Nephron progenitor cell (in vitro differentiated cells): ENCODE measurements around the gene CTF1.

Source experiments
- DNase-seq: peaks from one replicate; pipeline ENCODE4 v3.0.0; 2021
- H3K27ac Mint-ChIP-seq: 2 replicates; pipeline ENCODE4 v1.8.0; 2021; ENCODE audit warnings: mild to moderate bottlenecking, moderate library complexity, mixed read lengths
- H3K27me3 Mint-ChIP-seq: 2 replicates; pipeline ENCODE4 v1.8.0; 2021; ENCODE audit warnings: mild to moderate bottlenecking, low read depth, mixed read lengths; ENCODE audit not compliant: poor library complexity
- H3K36me3 Mint-ChIP-seq: 2 replicates; pipeline ENCODE4 v1.8.0; 2021; ENCODE audit warnings: low read depth, mixed read lengths
- H3K4me1 Mint-ChIP-seq: 2 replicates; pipeline ENCODE4 v1.8.0; 2021; ENCODE audit warnings: mixed read lengths
- H3K4me3 Mint-ChIP-seq: 2 replicates; pipeline ENCODE4 v1.8.0; 2021; ENCODE audit warnings: mild to moderate bottlenecking, moderate library complexity, mixed read lengths
- H3K9me3 Mint-ChIP-seq: 2 replicates; pipeline ENCODE4 v1.8.0; 2021; ENCODE audit warnings: mild to moderate bottlenecking, moderate library complexity, mixed read lengths
- TF ChIP-seq, protein P1 (sequence below): fragments of 200-600 bp; sonication (generic); IDR thresholded peaks from 2 replicates; pipeline ENCODE4 v1.5.0; 2021; ENCODE audit warnings: antibody characterized with exemption

Gene CTF1

DNA sequence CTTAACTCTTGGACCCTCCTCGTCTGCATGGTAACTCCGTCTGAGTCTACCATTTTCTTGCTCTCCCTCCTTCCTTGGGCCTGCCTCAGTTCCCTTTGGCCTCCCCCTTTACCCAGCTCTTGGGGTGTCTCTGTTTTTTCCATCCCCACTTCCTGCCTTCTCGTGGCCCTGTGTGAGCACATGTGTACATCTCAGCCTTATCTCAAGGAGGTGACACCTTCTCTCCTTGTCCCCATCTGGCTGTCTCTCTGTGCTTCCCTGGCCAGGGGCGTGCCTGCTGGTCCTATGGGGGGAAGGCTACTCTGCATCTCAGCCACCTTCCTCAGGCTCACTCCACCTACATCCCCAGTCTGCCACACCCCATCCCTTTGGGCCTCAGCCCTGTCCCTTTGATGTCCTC is 6.6 kb downstream of the CTF1 start:
- Mint-ChIP-seq H3K4me1 (peaks cover 36% of the 10 kb centered on the region), H3K36me3 (no peaks in the 10 kb centered on the region), H3K4me3 (peak overlapping the region; percentile 82), H3K27me3 (peaks cover 9% of the 10 kb centered on the region), H3K27ac (peak overlapping the region; percentile 91), H3K9me3 (no peaks in the 10 kb centered on the region)
- no peak for DNase-seq
- TF ChIP-seq, protein P1, sequence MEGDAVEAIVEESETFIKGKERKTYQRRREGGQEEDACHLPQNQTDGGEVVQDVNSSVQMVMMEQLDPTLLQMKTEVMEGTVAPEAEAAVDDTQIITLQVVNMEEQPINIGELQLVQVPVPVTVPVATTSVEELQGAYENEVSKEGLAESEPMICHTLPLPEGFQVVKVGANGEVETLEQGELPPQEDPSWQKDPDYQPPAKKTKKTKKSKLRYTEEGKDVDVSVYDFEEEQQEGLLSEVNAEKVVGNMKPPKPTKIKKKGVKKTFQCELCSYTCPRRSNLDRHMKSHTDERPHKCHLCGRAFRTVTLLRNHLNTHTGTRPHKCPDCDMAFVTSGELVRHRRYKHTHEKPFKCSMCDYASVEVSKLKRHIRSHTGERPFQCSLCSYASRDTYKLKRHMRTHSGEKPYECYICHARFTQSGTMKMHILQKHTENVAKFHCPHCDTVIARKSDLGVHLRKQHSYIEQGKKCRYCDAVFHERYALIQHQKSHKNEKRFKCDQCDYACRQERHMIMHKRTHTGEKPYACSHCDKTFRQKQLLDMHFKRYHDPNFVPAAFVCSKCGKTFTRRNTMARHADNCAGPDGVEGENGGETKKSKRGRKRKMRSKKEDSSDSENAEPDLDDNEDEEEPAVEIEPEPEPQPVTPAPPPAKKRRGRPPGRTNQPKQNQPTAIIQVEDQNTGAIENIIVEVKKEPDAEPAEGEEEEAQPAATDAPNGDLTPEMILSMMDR: no peak

DNA sequence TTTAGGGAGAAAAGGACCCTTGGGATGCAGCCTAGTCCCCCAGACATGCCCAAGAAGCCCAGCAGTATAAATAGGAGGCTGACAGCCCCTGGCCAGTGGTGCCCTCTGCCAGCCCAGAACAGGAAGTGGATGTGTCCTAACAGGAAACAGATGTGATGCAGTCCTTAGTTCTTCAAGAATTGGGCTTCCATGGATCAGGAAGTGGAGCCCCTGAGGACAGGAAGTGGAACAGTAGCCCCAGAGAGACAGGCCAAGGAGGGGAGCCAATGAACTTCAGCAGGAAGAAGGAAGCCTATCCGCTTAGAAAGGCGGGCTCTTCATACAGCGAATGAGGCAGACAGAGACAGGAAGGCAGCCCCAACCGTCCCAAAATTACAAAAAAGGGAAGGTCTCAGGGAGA is 7.2 kb downstream of the CTF1 start:
- no peak overlapping the region for H3K27ac Mint-ChIP-seq
- DNase-seq: no peak

DNA sequence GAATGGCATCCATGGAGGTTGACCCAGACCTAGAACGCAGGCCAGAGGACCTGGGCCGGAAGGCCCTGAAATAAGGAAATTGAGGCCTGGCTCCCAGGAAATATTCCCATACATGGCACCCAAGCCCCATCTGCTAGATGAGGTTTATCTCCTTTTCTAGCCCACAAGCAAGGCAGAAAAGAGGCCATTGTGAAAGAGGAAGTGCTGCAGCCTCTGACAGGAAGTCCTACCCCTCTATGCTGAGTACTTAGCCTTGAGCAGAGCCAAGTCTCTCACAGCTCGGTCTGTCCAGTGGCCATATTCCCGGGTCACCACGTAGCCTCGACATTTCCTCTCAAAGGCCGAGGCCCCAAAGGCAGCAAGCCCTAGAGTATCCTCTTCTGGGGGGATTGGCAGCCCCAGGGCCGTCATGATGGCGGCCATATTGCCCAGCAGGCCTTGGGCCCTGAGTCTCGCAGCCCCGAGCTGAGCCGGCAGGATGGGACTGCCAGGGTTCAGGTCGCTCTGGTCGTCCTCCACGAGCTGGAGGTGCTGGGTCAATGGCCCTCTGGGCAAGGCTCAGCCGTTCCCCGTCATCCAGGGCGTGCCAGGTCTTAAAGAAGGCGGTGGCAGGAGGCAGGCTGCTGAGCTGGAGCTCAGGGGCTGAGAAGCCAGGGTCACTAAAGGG is 7.8 kb downstream of the CTF1 start:
- no peaks in the 10 kb centered on the region for H3K9me3 Mint-ChIP-seq
- peaks cover 9% of the 10 kb centered on the region for H3K27me3 Mint-ChIP-seq
- H3K36me3 Mint-ChIP-seq: no peaks in the 10 kb centered on the region
- DNase-seq: no peak
- peaks cover 37% of the 10 kb centered on the region for H3K4me1 Mint-ChIP-seq
- no peak overlapping the region for H3K27ac Mint-ChIP-seq
- H3K4me3 Mint-ChIP-seq: no peak overlapping the region
- TF ChIP-seq, protein P1: no peak

More for the DNA sequence above, 7.2 kb downstream of the CTF1 start:
- no peaks in the 10 kb centered on the region for H3K36me3 Mint-ChIP-seq
- TF ChIP-seq, protein P1: no peak
- no peak overlapping the region for H3K4me3 Mint-ChIP-seq
- H3K4me1 Mint-ChIP-seq: peaks cover 36% of the 10 kb centered on the region
- H3K9me3 Mint-ChIP-seq: no peaks in the 10 kb centered on the region
- peaks cover 9% of the 10 kb centered on the region for H3K27me3 Mint-ChIP-seq

DNA sequence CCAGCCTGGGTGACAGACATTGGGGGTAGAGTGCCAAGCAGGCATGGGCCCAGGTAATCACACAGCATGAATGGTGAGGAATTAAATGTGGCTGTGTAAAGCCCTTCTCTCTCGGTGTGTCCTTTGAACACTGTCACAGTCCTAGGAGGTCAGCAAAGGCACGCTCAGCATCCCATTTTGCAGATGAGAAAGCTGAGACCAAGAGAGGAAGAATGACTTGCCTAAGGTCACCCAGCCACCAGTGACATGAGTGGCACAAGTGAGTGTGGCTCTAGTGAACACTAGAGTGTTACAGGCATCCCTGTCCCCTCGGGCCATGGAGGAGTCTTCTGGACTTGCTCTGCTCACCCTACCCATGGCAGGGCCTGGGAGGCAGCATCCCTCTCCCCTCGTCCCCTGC is 10.7 kb downstream of the CTF1 start:
- Mint-ChIP-seq H3K36me3 (no peaks in the 10 kb centered on the region), H3K9me3 (no peaks in the 10 kb centered on the region), H3K4me1 (peaks cover 48% of the 10 kb centered on the region), H3K4me3 (no peak overlapping the region), H3K27me3 (peaks cover 9% of the 10 kb centered on the region), H3K27ac (no peak overlapping the region)
- DNase-seq: no peak
- TF ChIP-seq, protein P1: no peak

DNA sequence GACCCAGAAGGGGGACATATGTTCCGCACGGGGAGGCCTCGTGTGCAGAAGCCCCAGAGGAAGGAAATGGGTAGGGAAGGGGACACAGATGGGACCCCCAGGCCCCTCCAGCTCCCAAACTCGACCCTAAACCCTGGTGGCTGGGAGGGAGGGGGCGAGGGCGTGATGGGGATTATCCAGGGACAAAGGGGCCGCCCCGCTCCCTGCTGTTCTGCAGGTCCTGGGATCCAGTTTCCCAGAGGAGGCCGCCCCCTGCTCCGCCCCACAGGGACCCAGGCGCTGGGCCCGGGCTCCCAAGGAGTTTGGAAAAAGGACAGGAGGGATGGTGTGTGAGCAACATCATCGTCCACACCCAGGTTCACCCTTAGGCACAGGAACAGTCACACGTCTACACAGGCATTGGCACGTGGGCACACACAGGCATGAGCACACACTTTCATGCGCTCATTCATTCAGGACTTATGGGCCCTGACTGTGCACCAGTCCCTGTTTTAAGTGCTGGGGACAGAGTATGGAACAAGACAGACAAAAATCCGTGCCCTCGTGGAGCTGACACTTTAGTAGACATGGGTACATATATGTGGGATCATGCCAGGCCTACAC is 14.1 kb downstream of the CTF1 start:
- no peak for DNase-seq
- H3K9me3 Mint-ChIP-seq: no peaks in the 10 kb centered on the region
- peaks cover 31% of the 10 kb centered on the region for H3K4me1 Mint-ChIP-seq
- H3K27me3 Mint-ChIP-seq: peaks cover 4% of the 10 kb centered on the region
- H3K27ac Mint-ChIP-seq: no peak overlapping the region
- TF ChIP-seq, protein P1: no peak
- no peaks in the 10 kb centered on the region for H3K36me3 Mint-ChIP-seq
- H3K4me3 Mint-ChIP-seq: no peak overlapping the region
